GM10248 (cell line): ENCODE measurements around the gene NRIP2.

Source experiments
- CTCF ChIA-PET: fragments of 300-600 bp; sonication (Branson Sonifier 250); formaldehyde crosslinking; extraction: SDS; loops from one replicate; lab custom pipeline; 2021; ENCODE audit warnings: antibody characterized with exemption; lab: Yijun Ruan, JAX
- POLR2A ChIA-PET: fragments of 350-650 bp; sonication (Branson Sonifier 250); formaldehyde crosslinking; extraction: SDS; loops from one replicate; lab custom pipeline; 2020; ENCODE audit warnings: antibody characterized with exemption; lab: Yijun Ruan, JAX
- DNase-seq: peaks from one replicate; pipeline ENCODE4 v3.0.0; 2012; ENCODE audit errors: extremely low spot score
- CTCF ChIP-seq: IDR thresholded peaks from 2 replicates; pipeline ENCODE4 v1.5.1; 2012; ENCODE audit warnings: mild to moderate bottlenecking, low read depth; ENCODE audit errors: extremely low read depth, missing control alignments, control extremely low read depth

The NRIP2 gene

DNA sequence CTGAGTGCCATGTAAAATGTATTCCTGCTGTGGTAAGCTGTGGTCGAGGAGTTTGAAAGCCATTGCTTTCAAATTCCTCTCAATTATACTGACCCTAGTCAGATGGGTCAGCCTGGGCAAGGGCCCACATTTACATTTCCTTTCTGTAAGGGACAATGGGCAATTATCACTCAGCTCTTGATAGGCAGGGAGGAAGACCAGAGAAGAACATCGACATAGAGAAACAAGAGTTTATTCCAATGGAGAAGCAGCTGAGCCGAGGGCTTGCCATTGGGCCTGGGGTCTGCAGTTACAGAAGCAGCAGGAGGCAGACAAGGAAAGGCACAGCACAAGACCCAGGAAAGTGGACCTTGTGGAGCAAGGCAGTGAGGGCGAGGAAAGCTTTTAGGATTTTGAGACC is 9.7 kb downstream of the NRIP2 start:
- DNase-seq = no peak
- no peak for TF ChIP-seq CTCF
- ChIA-PET CTCF (interaction anchor here (0.7 to 4.2 kb wide), 4 partner anchors 8 to 166 kb away, joined by 3 to 20 read pairs (median 4); partner anchors contain the start of gene ITFG2), POLR2A (no interaction called here)

DNA sequence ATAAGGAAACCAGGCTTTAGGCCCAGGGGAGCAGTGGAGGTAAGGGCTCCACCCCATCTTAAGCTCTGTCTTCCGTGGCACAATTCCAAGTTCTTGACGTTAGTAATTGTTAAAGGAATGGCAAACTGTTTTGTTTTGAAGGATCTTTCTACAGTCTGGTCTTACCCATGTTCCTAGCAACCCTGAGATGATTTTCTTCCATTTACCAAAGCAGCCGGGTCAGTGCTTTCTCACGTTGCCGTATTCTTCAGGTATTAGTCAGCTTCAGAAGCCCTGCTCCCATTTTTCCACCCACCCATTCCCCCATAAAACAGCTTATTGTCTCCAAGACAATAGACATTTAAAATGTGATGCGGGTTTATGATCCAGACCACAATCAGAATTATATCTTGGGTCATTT is 10.3 kb downstream of the NRIP2 start:
- CTCF ChIA-PET = interaction anchor here (1.7 to 4.2 kb wide), 2 partner anchors 9 to 10 kb away, joined by 4 to 20 read pairs; partner anchors contain the start of gene ITFG2
- POLR2A ChIA-PET = no interaction called here
- DNase-seq = no peak
- no peak for TF ChIP-seq CTCF

DNA sequence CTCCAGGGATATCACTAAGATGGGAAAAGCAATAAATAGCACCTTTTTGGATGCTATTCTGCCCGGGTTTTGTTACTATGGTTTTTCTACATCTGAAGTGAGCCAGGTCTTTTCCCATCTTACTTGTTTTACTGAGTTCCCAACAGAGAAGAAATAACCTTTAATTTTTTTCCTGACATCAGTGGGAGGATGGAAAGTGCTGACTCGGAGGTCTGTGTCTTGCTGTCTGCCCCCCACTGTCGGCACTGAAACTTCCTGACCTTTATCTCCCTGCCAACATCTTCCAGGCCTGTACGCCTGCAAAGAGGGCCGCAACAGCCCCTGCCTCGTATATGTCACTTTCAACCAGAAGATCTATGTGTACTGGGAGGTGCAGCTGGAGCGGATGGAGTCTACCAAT is 11.4 kb downstream of the NRIP2 start:
- DNase-seq = no peak
- ChIA-PET CTCF (interaction anchor here (1.0 to 4.2 kb wide), 2 partner anchors 9 to 140 kb away, joined by 3 to 20 read pairs; partner anchors contain the start of gene ITFG2), POLR2A (no interaction called here)
- no peak for TF ChIP-seq CTCF

- no peak for TF ChIP-seq CTCF
- DNase-seq = no peak
- ChIA-PET POLR2A (no interaction called here), CTCF (no interaction called here)
Observed at GRCh38 chr12:2820432-2820831, 14.4 kb downstream of the NRIP2 start.

DNA sequence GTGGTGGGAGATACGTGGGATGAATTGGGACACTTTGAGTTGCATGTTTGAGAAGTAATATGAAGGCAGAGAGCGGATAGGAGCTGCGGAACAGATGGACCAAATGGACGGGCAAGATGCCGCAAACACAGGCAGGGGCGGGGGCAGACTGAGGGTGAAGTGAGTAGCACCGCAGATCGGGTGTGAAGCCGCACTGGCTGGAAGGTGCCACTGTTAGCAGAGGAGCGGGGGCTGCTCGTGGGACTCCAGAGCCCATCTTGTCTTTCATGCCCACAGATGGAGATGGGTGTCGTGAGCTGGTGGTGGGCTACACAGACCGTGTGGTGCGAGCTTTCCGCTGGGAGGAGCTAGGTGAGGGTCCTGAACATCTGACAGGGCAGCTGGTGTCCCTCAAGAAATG is 15.0 kb downstream of the NRIP2 start:
- ChIA-PET POLR2A (no interaction called here), CTCF (no interaction called here)
- no peak for DNase-seq
- TF ChIP-seq CTCF = no peak

DNA sequence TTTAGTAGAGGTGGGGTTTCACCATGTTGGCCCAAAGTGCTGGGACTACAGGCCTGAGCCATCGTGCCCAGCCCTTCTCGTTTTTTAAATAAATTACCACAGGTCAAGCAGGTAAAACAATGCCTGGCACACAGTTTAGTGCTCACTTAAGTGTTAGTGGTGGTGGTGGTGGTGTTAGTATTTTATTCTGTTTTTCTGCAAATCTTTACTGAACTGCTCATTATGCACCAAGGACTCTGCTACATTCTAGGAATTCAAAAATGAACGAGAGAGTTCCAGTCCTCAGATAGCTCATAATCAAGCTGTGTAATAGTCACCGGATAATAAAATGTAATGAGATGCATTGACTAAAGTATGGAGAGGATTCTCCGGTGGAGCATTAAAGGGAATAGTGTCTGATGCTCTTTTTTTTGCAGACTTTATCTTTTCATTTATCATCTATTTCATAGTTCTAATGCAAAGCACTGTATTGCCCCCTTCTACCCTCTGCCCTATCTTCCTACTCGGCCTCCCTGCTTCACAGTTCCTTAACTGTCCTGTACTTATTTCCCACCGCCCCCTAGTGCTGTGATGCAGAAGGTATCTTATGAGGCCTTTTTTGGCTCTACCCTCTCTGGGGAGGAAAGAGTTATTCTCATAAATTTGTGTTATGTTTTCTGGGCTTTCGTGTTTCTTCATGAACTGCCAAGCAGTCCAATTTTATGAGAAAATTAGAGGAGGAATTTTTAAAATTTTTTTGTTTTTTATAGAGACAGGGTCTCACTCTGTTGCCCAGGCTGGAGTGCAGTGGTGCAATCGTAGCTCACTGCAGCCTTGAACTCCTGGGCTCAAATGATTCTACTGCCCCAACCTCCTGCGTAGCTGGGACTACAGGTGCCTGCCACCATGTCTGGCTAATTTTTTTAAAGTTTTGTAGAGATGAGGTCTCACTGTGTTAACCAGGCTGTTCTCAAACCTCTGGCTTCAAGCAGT is 21.3 kb downstream of the NRIP2 start:
- ChIA-PET CTCF (interaction anchor here (1.0 to 3.9 kb wide), 9 partner anchors 9 to 130 kb away, joined by 4 to 20 read pairs (median 5); partner anchors contain the start of gene FKBP4), POLR2A (no interaction called here)
- peak; percentile 72 for DNase-seq
- TF ChIP-seq CTCF = peak; percentile 75
